ENCODE results near the gene ZNF841.

DNA sequence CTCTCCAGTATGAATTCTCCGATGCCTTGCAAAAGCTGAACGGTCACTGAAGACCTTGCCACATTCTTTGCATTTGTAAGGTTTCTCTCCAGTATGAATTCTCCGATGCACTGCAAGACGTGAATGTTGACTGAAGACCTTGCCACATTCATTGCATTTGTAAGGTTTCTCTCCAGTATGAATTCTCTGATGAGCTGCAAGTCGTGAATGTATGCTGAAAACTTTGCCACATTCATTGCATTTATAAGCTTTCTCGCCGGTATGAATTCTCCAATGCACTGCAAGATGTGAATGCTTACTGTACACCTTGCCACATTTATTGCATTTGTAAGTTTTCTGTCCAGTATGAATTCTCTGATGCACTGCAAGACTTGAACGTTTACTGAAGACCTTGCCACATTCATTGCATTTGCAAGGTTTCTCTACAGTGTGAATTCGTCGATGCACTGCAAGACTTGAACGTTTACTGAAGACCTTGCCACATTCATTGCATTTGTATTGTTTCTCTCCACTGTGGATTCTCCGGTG is 20.0 kb upstream of the ZNF841 start:
- TF ChIP-seq, protein P1, sequence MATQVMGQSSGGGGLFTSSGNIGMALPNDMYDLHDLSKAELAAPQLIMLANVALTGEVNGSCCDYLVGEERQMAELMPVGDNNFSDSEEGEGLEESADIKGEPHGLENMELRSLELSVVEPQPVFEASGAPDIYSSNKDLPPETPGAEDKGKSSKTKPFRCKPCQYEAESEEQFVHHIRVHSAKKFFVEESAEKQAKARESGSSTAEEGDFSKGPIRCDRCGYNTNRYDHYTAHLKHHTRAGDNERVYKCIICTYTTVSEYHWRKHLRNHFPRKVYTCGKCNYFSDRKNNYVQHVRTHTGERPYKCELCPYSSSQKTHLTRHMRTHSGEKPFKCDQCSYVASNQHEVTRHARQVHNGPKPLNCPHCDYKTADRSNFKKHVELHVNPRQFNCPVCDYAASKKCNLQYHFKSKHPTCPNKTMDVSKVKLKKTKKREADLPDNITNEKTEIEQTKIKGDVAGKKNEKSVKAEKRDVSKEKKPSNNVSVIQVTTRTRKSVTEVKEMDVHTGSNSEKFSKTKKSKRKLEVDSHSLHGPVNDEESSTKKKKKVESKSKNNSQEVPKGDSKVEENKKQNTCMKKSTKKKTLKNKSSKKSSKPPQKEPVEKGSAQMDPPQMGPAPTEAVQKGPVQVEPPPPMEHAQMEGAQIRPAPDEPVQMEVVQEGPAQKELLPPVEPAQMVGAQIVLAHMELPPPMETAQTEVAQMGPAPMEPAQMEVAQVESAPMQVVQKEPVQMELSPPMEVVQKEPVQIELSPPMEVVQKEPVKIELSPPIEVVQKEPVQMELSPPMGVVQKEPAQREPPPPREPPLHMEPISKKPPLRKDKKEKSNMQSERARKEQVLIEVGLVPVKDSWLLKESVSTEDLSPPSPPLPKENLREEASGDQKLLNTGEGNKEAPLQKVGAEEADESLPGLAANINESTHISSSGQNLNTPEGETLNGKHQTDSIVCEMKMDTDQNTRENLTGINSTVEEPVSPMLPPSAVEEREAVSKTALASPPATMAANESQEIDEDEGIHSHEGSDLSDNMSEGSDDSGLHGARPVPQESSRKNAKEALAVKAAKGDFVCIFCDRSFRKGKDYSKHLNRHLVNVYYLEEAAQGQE (IDR thresholded peaks at IDR 0.05; ENCODE audit: low read depth, low read length): no peak
- TF ChIP-seq, protein P2, sequence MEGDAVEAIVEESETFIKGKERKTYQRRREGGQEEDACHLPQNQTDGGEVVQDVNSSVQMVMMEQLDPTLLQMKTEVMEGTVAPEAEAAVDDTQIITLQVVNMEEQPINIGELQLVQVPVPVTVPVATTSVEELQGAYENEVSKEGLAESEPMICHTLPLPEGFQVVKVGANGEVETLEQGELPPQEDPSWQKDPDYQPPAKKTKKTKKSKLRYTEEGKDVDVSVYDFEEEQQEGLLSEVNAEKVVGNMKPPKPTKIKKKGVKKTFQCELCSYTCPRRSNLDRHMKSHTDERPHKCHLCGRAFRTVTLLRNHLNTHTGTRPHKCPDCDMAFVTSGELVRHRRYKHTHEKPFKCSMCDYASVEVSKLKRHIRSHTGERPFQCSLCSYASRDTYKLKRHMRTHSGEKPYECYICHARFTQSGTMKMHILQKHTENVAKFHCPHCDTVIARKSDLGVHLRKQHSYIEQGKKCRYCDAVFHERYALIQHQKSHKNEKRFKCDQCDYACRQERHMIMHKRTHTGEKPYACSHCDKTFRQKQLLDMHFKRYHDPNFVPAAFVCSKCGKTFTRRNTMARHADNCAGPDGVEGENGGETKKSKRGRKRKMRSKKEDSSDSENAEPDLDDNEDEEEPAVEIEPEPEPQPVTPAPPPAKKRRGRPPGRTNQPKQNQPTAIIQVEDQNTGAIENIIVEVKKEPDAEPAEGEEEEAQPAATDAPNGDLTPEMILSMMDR (IDR thresholded peaks at IDR 0.05): no peak
- TF ChIP-seq GABPA (IDR thresholded peaks at IDR 0.05; ENCODE audit: low read depth): no peak

All from SK-N-SH (cell line).